SIG-M5 treated with dmso at 0.1 percent for 504 hours (cell line): Measurements from ENCODE around the gene DCAF16.
"Not testable (repeated sequence)": the region's sequence is repeated elsewhere in the genome, so short reads cannot be mapped to it uniquely, and the experiment has no call there.

ENCODE experiments used
- DNase-seq: peaks from one replicate; lab custom pipeline; 2025; ENCODE audit not compliant: unreplicated experiment; lab: John Stamatoyannopoulos, UW

The DCAF16 gene

DNA sequence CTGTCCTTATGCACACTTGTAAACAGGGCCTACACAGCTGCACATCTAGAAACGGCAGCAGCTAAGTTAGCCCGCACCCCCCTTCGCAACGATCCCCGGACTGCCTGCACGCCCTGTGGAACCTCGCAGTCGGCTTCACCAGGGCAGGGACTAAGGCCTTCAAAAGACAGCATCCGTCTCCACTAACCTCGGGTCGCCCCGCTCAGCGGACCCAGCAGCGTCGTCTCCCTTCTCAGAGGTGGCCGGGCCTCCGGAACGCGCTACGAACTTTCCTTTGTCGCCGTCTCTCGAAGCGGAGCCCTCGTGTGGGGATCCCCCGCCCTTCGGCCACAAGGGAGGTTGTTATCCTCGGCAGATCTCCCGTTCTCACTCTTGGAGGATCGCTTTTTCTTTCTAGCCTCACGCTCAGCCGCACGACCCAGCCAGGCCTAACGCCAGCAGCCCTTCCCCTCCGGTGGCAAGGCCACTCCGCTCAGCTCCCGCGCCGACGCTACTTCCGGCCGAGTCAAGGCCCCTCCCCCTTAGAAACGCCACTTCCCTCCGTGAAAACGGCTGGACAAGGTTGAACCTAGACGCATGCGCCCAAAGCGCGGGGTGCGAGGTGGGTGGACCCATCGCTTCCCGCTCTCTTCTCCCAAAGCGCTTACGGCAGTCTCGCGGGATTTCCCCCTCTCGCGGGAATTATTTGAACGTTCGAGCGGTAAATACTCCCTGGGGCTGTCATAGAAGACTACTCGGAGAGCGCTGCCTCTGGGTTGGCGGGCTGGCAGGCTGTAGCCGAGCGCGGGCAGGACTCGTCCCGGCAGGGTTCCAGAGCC lies at the start of gene DCAF16, which contains the start of gene NCAPG:
DCAF16 (minus strand) TSS at position 498 of the 818 bp plus-strand sequence. CDS start 6,616 bp downstream, outside the sequence.
NCAPG (plus strand) TSS at position 720 of the 818 bp plus-strand sequence. CDS start 99 bp downstream, outside the sequence.
- peak; percentile 95 for DNase-seq

DNA sequence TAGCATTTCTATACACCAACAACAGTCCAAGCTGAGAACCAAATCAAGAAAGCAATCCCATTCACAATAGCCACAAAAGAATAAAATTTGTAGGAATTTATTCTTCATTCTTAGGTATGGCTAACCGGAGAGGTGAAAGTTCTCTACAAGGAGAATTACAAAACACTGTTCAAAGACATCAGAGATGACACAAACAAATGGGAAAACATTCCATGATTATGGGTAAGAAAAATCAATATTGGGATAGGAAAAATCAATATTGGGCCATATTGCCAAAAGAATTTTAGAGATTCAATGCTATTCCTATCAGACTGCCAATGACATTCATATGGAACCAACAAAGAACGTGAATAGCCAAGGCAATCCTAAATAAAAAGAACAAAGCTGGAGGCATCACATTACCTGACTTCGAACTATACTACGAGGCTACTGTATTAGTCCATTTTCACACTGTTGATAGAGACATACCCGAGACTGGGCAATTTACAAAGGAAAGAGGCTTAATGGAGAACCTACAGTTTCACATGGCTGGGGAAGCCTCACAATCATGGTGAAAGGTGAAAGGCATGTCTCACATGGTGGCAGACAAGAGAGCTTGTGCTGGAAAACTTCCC lies 49.3 kb upstream of the DCAF16 start:
- no peak for DNase-seq

DNA sequence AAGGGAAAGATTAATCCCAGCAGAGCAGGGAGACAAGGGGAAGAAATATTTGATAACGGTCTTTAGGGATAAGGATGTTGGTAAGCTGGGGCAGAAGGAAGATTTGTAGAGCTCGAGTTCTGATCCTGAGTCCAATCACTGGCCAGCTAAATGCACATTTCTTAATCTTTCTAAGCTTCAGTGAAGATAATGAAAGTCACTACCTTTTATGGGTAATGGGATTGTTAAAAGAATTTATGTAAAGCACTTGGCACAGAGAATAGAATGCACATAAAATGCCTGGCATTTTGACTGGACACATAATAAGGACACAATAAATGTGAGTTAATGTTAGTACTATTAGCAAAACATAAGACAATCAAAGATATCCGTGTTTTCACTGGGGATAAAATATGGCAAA lies 43.5 kb upstream of the DCAF16 start:
- DNase-seq, result no peak

DNA sequence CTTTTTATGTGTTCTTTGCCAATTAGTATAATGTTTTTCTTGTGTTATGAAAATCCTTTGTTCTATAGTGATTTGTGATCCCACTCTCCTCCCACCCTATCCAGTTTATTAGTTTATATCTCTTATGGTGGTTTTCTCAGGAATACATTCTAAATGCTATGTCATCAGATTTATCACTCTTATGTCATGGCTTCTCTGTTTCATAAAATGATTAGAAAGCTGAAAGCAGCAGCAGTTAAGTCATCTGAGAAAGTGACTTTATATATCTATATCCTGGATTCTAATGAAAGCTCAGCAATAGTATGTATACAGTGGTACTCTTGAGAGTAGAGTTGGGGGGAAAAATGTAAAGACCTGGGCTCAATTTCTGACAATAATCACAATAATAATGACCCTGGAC lies 41.4 kb upstream of the DCAF16 start:
- DNase-seq, result no peak

DNA sequence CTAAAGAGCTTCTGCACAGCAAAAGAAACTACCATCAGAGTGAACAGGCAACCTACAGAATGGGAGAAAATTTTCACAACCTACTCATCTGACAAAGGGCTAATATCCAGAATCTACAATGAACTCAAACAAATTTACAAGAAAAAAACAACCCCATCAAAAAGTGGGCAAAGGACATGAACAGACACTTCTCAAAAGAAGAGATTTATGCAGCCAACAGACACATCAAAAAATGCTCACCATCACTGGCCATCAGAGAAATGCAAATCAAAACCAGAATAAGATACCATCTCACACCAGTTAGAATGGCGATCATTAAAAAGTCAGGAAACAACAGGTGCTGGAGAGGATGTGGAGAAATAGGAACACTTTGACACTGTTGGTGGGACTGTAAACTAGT lies 39.7 kb upstream of the DCAF16 start:
- DNase-seq, result not testable (repeated sequence)

DNA sequence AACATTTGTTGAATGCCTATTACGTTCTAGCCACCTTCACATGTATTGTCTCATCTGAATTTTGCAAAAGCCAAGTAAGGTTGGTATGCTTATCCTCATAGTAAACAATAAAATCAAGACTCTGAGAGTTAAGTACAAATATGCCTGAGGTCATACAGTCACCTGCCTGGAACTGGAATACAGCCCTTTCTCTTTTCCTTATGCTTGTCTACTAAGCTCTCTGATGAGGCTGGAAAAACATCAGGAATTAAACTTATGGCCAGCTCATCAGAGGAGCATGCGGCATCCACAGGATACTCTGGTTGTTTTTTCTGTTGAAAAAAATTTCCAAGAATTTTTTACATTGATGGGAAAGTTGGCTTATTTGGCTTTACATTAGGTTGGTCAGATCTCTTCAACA lies 35.7 kb upstream of the DCAF16 start:
- no peak for DNase-seq

DNA sequence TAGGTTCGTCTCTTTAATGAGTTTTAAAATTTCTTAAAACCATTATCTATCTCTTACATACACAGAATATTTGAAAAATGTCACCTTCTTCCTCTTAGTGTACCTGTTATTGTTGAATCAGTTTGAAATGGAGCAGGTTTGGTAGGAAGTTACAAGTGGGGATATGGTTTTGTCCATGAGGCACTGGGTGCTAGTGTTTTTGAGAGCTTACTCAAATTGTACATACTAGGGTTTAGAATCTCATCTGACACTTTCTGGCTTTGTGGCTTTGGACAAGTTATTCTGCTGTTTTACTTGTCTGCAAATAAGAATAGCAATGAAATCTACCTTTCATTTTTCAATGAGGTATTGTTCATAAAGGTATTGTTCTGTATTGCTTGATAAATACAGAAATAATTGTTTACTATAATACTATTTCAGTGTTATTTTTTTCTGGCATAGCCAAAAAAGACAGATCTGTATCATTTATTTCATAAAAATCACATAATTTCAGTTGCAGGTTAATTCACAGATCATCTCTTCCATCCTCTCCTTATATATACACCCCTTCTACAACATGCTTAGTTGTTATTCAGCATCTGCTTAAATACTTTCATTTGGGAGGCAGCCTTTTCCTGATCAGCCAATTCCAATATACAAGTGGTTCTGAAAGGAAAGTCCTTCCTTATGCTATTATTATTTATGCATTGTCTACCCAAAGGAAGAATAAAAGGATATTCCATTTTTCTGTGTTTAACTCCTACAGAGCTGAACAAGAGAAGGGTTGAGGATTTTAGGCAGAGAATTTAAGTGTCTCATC lies 13.5 kb upstream of the DCAF16 start:
- no peak for DNase-seq

DNA sequence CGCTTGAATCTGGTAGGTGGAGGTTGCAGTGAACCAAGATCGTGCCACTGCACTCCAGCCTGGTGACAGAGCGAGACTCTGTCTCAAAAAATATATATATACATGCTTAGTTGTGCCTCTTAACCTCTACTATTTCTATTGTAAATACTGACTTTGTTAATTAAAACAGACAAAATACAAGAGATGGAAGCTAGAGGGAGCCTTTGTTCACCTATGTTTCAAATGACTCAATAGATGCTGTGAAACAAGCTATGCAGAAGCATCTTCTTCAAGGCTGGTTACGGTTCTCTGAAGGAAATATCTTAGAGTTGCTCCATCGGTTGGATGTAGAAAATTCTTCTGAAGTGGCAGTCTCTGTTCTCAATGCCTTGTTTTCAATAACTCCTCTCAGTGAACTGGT lies 6.5 kb upstream of the DCAF16 start:
- DNase-seq, result peak; percentile 79

DNA sequence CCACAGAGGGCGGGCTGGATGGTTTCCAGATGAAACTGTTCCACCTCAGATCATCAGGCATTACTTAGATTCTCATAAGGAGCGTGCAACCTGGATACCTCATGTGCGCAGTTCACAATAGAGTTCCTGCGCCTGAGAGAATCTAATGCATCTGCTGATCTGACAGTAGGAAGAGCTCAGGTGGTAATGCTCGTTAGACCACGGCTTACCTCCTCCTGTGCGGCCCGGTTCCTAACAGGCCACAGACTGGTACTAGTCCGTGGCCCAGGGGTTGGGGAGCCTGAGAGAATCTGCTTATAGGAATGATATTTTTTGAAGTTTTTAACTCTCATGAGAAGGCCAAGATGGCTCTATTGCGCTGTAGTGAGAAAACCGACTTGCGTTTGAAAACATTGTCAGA lies 5.6 kb upstream of the DCAF16 start:
- no peak for DNase-seq

DNA sequence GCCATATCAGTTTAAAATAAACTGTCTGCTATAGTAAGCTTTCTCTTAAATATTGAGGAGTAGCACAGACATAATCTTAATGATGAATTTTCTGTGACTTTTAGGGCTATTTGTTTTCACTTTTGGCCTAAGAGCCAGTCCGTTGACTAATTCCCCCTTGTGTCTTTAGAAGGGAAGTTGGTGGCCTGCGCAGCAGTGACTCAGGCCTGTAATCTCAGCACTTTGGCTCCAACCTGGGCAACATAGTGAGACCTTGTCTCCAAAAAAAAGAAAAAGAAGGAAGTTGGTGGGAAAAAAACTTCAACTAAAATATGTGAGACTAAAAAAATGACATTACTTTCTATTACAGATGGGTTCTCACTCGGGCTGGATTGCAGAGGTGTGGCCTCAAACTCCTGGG lies 3.6 kb upstream of the DCAF16 start:
- no peak for DNase-seq

DNA sequence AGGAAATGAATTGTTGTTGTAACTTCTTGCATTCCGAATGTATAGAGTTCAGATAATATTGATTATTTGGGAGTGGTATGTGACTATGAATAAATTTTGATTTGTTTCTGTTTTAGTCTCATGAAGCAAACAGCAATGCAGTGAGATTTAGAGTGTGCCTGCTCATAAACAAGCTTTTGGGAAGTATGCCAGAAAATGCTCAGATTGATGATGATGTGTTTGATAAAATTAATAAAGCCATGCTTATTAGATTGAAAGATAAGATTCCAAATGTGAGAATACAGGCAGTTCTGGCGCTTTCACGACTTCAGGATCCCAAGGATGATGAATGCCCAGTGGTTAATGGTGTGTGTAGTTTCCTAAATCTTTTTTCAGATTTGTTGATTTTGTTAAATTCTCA lies 2.2 kb upstream of the DCAF16 start:
- no peak for DNase-seq

DNA sequence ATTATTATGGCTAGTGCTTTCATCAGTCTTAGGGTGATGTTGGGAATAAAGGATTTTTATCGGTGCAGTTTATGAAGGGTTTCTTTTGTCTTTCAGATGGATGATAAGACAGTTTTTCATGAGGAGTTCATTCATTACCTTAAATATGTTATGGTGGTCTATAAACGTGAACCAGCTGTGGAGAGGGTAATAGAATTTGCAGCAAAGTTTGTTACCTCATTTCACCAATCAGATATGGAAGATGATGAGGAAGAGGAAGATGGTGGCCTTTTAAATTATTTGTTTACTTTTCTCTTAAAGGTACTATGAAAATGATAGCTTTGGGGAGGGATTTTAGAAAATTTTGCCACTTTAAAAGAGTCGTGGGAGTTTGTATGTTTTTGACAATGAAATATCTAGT lies 1.6 kb upstream of the DCAF16 start:
- no peak for DNase-seq

DNA sequence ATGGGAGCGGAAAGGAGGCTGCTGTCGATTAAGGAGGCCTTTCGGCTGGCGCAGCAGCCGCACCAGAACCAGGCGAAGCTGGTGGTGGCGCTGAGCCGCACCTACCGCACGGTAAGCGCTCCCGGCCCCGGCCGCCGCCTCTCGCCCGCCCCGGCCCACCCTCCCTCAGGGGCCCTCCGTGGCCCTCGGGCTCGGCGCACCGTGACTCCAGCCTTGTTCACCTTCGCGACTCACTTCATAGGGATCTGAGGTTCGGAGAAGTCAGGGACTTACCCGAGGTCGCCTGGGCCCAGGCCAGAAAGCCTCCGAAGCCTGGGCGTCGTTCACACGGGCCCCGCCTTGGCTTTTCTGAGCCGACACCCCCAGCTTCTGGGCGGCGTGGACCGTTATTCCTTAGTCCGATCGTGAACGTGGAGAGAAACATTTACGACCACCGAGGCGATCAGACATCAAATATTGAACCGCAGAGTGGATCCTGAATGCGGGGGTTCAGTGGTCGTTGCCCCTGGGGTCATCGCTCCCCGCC lies 584 bp upstream of the DCAF16 start:
- DNase-seq, result no peak

DNA sequence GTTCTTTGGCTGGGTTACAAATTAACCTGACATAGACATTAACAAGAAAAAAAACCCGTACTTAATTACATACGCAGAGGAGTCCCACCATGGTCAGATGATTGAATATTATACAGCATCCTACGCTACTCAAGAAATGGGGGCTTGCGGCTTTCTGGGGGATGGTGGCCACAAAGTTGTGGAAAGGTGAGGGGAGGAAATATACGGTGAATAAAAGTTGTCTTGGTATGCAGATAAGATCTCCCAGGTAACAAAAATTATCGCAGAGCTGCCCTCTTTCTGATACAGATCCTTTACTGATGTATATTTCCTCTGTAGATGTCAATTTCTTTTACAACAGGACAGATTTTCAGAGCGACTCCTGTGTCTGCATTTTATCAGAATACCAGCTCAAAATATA lies 890 bp downstream of the DCAF16 start:
- DNase-seq, result no peak

DNA sequence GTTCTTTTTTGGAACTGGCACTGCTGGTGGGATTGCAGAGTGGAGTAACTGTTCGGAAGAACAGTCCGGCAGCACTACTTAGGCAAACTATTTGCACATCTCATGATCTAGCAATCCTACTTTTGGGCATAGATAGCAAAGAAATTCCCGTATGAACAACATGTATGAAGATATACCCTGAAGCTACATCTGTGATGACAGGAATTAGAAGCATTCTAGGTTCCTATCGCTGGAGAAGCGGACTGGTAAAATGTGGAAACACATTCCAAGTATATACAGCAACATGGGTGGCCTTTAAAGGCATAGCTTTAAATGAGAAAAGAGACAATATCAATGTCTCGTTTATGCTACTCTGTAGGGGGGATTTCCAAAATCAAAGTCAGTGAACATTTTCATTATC lies 3.1 kb downstream of the DCAF16 start:
- DNase-seq, result no peak

DNA sequence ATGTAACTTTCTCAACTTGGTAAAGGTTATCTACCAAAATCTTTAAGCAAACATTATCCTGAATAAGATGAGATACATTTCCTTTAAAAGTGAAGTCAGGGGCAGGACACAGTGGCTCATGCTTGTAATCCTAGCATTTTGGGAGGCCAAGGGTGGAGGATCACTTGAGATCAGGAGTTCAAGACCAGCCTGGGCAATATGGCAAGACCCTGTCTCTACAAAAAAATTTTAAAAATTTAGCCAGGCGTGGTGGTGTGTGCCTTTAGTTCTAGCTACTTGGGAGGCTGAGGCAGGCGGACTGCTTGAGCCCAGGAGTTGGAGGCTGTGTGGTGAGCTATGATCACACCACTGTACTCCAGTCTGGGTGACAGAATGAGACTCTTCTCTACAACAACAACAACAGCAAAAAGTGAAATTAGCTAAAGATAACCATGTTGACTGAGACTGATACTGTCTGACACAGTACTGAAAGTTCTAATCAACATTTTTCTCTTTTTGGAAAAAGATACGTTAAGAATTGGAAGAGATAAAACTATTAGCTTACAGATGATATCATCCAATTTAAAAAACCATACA lies 4.9 kb downstream of the DCAF16 start:
- no peak for DNase-seq

DNA sequence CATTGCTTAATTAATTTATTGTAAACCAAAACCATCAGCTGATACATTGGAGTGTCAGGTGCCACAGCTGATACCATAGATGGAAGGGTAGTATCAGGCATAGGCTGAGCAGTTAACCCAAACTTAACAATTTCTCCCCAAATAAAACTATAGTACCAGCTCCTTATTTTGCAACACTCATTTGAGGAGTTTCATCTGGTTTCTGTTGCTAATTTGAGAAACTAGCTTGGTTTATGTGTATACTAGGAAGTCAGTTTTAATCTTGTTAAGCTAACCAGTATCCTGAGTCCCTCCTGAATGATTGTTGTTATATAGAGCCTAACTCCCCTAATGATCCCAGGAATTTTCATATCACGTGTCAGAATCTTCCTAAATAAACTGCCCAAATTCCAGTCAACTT lies 12.7 kb downstream of the DCAF16 start:
- no peak for DNase-seq

DNA sequence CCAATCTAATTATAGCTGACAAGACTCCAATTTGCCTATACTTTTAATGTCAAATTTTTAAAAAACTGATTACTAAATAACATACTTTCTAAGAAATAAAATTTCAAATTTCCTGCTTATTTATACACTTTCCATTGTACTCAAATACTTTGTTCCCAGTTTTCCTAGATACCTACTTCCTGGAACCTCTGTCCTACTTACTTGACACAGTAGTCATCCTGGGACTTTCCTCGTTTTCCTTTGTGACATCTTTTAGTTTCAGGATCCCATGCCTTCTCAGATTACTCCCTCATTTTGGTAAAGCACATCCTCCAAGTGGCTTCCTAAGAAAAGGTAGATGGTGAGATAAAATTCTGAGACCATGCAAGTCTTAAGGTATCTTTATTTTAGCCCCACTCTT lies 15.8 kb downstream of the DCAF16 start:
- DNase-seq, result no peak

DNA sequence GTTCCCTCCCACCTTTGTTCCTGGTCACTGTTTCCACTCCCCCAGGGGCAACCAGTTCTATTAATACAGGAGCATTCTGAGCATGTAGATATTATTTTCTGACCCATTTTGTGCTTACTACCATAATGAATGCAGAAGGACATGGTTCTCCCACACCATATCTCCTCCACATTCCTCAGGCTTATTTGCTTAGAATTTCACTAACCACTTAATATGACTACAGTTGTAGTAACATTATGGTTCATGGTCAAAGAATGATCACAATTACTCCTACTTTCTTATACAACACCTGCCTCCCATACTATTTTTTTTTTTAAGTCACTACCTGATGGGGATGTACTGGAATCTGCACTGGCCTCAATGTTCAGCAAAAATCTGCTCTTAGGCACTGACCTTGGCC lies 21.6 kb downstream of the DCAF16 start:
- no peak for DNase-seq

DNA sequence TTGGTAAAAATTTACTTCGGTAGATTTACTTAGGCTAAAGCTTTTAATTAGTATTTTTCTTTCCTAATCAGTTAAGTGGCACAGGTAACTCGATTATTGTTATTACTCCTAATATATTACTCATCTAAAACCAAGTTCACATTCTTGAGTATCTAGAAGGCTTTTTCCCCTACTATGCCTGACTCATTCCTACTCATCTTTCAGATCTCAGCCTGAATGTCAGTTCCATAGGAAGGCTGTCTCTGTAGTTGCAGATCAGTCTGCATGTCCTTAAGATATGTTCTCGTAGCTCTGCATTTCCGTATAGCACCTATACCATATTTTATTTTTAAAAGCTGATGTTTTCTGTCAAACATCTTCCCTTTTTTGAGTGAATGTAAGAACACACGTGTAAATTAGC lies 23.2 kb downstream of the DCAF16 start:
- DNase-seq, result no peak

DNA sequence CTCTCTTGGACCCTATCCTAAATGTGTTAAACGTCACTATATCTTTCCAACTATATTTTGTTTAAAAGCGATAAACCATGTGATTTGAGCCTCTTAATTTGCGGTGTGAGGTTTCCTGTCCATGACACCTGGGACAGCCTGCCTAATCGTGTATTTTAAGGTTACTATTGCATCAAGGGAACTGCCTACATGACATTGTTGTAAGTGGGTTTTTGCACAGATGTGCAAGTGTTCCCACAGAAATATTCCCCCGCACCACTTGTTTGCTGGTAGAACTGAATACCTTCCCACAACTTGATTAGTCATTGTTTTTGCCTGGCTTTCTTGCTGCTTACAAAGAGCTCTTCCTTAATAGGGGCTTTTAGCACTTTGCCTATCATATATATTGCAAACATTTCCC lies 24.0 kb downstream of the DCAF16 start:
- DNase-seq, result no peak
